Activated naive CD4-positive, alpha-beta T cell treated with anti-CD3 and anti-CD28 coated beads, Interleukin-2, amount 50 U/mL, for 24 hours (primary cell): Measurements from ENCODE around the gene SCML1.
"Not testable (repeated sequence)": the region's sequence is repeated elsewhere in the genome, so short reads cannot be mapped to it uniquely, and the experiment has no call there.

Experiments
- H3K27ac Mint-ChIP-seq: one replicate; pipeline ENCODE4 v1.8.0; 2021; ENCODE audit warnings: mild to moderate bottlenecking, mixed read lengths
- H3K27me3 Mint-ChIP-seq: one replicate; pipeline ENCODE4 v1.8.0; 2021; ENCODE audit warnings: mixed read lengths
- H3K36me3 Mint-ChIP-seq: one replicate; pipeline ENCODE4 v1.8.0; 2021; ENCODE audit warnings: mixed read lengths
- H3K4me1 Mint-ChIP-seq: one replicate; pipeline ENCODE4 v1.8.0; 2021; ENCODE audit warnings: mixed read lengths
- H3K4me3 Mint-ChIP-seq: one replicate; pipeline ENCODE4 v1.8.0; 2021; ENCODE audit warnings: mild to moderate bottlenecking, mixed read lengths
- H3K9me3 Mint-ChIP-seq: one replicate; pipeline ENCODE4 v1.8.0; 2021; ENCODE audit warnings: mixed read lengths

The SCML1 gene

DNA sequence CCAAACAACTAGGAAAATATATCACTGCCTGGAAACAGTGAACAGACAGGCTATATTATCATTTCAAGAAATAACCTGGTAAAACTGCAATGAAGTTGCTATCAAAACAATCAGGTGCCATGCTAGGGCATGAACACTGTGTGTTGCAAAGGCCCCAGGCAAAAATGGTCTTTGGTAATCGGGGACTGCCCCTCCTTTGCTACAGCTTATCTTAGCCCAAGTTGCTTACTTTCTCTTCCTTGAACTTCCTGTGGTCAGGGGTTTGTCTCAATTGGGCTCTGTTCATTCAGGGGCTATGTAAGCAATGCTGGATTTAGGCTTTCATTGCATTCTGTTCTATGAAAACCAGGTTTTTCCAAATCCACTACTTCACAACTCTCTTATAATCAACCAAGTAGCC is 30.4 kb downstream of the SCML1 start:
- Mint-ChIP-seq H3K4me3 (no peak overlapping the region), H3K36me3 (no peaks in the 10 kb centered on the region), H3K27ac (no peak overlapping the region), H3K4me1 (no peaks in the 10 kb centered on the region), H3K9me3 (no peaks in the 10 kb centered on the region), H3K27me3 (no peaks in the 10 kb centered on the region)

DNA sequence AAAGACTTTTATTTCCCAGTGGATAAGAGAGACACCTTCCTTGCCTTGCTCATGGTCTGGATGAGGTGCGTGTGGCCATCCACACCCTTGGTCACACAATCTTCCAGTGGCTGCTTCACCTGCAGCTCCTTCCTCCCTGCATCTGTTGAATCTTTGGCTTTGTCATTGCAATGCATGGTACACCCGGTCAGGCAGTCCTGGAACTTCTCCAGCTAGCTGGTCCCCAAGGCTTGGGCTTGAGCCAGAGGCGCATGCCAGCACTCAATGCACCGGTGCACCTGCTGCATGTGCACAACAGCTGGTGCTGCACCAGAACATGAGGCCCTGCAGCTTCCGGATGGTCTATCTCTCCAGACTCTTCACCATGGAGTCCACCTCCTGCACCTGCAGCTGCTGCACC is 31.7 kb downstream of the SCML1 start:
- H3K27me3 Mint-ChIP-seq, result no peaks in the 10 kb centered on the region

DNA sequence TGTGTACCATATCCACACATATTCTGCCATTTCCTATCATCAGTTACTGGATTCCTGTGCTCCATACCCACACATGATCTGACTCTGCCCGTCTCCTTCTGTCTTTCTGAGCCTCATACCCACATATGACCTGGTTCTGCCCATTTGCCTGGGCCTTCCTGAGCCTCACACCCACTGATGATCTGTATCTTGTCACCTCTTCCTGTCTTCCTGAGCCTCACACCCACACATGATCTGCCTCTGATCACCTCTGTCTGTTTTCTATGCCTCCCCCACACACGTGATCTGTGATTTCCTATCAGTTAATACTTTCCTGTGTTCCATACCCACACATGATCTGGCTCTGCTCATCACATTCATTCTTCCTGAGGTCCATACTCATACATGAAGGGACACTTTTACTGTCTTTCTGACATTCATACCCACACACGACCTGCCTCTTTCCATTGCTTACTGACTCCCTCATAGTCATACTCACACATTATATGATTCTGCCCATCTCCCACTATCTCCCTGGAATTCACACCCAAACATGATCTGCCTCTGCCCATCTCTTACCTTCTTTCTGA is 32.5 kb downstream of the SCML1 start:
- Mint-ChIP-seq H3K27me3 (no peaks in the 10 kb centered on the region), H3K36me3 (no peaks in the 10 kb centered on the region), H3K4me3 (no peak overlapping the region), H3K9me3 (no peaks in the 10 kb centered on the region), H3K27ac (no peak overlapping the region), H3K4me1 (no peaks in the 10 kb centered on the region)

More for the DNA sequence above, 31.7 kb downstream of the SCML1 start:
- Mint-ChIP-seq H3K27ac (no peak overlapping the region), H3K9me3 (no peaks in the 10 kb centered on the region), H3K36me3 (no peaks in the 10 kb centered on the region), H3K4me3 (no peak overlapping the region), H3K4me1 (no peaks in the 10 kb centered on the region)

DNA sequence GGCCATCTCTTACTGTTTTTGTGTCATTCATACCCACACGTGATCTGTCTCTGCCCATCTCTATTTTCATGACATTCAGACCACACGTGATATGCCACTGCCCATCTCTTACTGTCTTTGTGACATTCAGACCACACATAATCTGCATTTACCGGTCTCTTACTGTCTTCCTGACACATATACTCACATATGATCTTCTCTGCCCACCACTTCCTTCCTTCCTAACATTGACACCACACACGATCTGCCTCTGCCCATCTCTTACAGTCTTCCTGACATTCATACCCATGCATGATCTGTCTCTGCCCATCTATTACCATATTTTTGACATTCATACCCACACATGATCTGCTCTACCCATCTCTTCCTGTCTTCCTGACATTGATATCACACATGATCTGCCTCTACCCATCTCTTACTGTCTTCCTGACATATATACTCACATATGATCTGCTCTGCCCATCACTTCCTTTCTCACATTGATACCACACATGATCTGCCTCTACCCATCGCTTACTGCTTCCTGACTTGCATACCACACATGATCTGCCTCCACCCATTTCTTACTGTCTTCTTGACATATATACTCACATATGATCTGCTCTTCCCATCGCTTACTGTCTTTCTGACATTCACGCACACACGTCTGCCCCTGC is 36.1 kb downstream of the SCML1 start:
- no peaks in the 10 kb centered on the region for H3K27me3 Mint-ChIP-seq
- no peaks in the 10 kb centered on the region for H3K9me3 Mint-ChIP-seq
- peaks cover 12% of the 10 kb centered on the region for H3K4me1 Mint-ChIP-seq
- no peak overlapping the region for H3K27ac Mint-ChIP-seq
- no peaks in the 10 kb centered on the region for H3K36me3 Mint-ChIP-seq
- H3K4me3 Mint-ChIP-seq, result no peak overlapping the region

DNA sequence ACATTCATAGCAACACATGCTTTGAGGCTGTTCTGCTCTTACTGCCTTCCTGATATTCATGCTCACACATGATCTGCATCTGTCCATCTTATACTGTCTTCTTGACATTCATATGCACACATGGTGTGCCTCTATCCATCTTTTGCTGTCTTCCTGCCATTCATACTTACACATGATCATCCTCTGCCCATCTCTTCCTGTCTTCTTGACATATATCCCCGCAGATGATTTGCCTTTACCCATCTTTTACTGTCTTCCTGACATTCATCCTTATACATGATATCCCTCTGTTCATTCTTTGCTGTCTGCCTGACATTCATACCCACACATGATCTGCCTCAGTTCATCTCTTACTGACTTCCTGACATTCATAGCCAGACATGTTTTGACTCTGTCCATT is 36.8 kb downstream of the SCML1 start:
- Mint-ChIP-seq H3K27ac (no peak overlapping the region), H3K9me3 (no peaks in the 10 kb centered on the region), H3K4me1 (peaks cover 19% of the 10 kb centered on the region), H3K4me3 (no peak overlapping the region), H3K36me3 (no peaks in the 10 kb centered on the region), H3K27me3 (no peaks in the 10 kb centered on the region)

DNA sequence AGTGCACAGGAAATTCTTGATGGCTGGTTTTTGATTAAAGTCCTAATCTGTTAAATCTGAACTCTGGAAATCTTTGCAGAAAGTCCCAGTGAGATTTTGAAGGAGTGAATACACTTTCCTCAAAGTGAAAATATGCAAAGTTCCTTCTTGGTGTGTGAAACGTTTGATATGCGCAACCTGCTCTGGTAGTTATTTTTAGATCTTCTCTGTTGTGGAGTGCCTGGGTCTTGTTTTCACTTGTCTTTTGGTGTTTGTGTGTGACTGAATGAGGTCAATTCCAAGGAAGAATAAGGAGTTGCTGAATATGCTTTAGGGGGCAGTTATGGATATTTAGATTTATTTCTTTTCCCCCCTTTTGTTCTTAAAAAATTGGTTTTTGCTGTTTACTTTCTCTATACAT is 41.7 kb downstream of the SCML1 start:
- H3K27ac Mint-ChIP-seq, result peak overlapping the region; percentile 81
- no peaks in the 10 kb centered on the region for H3K36me3 Mint-ChIP-seq
- H3K9me3 Mint-ChIP-seq, result no peaks in the 10 kb centered on the region
- peak overlapping the region; percentile 61 for H3K4me3 Mint-ChIP-seq
- H3K27me3 Mint-ChIP-seq, result no peaks in the 10 kb centered on the region
- H3K4me1 Mint-ChIP-seq, result peaks cover 33% of the 10 kb centered on the region

DNA sequence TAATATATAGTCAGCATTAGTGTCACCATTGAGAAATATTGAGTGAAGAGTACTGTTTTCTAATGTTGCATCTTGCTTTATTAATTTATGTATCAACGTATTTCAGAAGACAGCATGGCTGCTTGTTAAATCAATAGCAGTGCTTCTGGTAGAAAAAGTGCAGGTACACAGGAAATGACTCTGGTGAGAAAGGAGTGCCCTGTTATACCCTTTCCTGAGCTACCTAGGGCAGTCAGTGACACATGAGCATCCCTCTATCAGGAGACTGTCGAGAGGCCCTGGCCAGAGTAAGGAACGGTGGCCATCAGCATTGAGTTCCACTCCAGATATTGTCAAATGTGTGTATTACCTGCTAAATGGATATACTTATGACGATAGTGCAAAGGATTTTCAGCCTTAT is 42.1 kb downstream of the SCML1 start:
- Mint-ChIP-seq H3K4me1 (peaks cover 33% of the 10 kb centered on the region), H3K9me3 (no peaks in the 10 kb centered on the region), H3K4me3 (peak overlapping the region; percentile 61), H3K27ac (no peak overlapping the region), H3K27me3 (no peaks in the 10 kb centered on the region), H3K36me3 (no peaks in the 10 kb centered on the region)

DNA sequence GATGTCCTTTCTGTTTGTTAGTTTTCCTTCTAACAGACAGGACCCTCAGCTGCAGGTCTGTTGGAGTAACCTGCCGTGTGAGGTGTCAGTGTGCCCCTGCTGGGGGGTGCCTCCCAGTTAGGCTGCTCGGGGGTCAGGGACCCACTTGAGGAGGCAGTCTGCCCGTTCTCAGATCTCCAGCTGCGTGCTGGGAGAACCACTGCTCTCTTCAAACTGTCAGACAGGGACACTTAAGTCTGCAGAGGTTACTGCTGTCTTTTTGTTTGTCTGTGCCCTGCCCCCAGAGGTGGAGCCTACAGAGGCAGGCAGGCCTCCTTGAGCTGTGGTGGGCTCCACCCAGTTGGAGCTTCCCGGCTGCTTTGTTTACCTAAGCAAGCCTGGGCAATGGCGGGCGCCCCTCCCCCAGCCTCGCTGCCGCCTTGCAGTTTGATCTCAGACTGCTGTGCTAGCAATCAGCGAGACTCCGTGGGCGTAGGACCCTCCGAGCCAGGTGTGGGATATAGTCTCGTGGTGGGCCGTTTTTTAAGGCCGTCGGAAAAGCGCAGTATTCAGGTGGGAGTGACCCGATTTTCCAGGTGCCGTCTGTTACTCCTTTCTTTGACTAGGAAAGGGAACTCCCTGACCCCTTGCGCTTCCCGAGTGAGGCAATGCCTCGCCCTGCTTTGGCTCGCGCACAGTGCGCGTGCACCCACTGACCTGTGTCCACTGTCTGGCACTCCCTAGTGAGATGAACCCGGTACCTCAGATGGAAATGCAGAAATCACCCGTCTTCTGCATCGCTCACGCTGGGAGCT is 49.5 kb downstream of the SCML1 start:
- H3K9me3 Mint-ChIP-seq, H3K36me3 Mint-ChIP-seq, H3K27me3 Mint-ChIP-seq, H3K4me1 Mint-ChIP-seq, H3K27ac Mint-ChIP-seq, H3K4me3 Mint-ChIP-seq: not testable (repeated sequence)

DNA sequence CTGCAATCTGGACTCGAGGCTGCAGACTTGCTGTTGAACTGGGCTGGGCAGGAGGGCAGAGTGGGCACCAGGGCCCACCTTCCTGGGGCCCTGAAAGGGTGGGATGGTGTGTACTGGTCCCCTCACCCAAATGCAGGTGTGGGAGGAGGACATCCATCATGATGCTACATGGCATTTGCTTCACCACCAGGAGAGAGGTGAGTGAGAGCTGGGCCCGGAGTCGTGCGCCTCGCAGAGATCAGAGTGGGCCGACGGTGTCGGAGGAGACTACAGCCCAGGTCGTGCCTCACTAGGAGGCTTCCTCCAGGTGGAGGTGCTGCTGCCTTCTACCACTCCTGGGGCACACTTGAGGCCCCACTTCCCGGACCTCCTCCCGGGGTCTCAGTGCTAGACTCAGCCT is 50.3 kb downstream of the SCML1 start:
- no peaks in the 10 kb centered on the region for H3K27me3 Mint-ChIP-seq
- H3K4me3 Mint-ChIP-seq, result no peak overlapping the region
- H3K4me1 Mint-ChIP-seq, result peaks cover 8% of the 10 kb centered on the region
- no peaks in the 10 kb centered on the region for H3K36me3 Mint-ChIP-seq
- H3K9me3 Mint-ChIP-seq, result no peaks in the 10 kb centered on the region
- H3K27ac Mint-ChIP-seq, result no peak overlapping the region

DNA sequence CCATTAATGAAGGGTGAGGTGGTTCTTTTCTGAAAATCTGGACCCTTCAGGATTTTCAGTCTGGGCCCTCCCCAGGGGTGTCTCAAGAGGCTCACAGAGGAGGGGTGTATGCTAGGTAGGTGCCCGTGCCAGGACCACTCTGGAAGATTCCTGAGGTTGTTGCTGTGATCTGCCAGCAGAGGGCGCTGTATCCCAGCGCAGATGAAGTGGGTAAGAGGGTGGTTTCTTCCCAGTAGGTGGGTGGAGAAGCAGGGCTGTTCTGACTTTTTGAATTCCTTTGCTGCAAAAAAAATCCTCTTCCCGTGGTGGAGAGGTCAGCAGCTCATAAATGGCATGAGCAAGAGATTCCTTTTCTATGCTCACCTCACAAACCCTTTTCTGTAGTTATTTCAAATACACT is 51.1 kb downstream of the SCML1 start:
- Mint-ChIP-seq H3K9me3 (no peaks in the 10 kb centered on the region), H3K27me3 (no peaks in the 10 kb centered on the region), H3K36me3 (no peaks in the 10 kb centered on the region), H3K4me1 (peaks cover 8% of the 10 kb centered on the region), H3K27ac (no peak overlapping the region), H3K4me3 (no peak overlapping the region)

DNA sequence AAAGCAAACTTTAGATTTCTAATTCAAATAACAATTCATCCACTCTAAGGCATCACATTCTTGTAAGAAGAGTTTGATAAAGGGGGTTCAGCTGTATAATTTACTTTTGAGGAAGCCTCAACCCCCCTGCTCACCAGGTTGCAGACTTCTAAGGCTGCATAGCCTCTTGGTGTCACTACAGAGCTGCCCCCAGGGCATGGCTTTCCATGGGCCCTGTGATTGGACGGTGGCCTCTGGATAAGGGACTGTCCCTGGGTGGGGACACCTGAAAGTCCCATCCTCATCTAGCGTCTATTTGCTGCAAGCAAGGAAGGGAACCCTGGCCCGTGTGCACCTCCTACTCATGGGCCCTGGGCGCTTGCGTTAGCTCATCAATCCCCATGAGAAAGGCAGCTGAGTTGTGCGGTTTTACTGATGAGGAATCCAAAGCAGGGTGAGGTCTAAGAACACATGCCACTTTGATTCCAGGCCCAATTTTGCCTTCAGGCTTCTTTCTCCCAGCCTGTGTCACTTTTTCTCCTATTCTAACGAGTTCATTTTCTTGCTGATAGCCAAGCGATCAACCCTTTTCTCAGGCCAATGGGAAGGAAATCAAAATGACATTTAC is 51.8 kb downstream of the SCML1 start:
- Mint-ChIP-seq H3K4me1 (peaks cover 8% of the 10 kb centered on the region), H3K27me3 (no peaks in the 10 kb centered on the region), H3K36me3 (no peaks in the 10 kb centered on the region), H3K27ac (no peak overlapping the region), H3K9me3 (no peaks in the 10 kb centered on the region), H3K4me3 (no peak overlapping the region)

DNA sequence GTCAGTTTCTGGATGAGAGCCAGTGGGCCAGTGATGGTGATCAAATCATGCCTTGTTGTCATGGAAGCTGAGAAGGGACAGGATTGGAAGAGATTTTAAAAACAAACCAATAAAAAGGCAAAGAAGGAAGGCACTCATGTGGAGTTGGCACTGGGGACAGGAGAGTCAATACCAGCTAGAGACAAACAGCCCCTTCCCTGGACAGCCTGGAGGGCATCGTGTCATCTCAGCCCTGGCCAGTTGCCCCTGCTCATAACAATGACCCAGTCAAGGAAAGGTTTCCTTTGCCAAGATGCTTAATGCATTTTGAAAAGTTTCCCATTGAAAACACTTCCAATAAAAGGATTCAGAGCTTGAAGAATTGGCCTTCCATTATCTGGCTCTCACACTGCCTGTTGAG is 55.5 kb downstream of the SCML1 start:
- Mint-ChIP-seq H3K4me1 (peaks cover 14% of the 10 kb centered on the region), H3K27ac (no peak overlapping the region), H3K9me3 (no peaks in the 10 kb centered on the region), H3K27me3 (no peaks in the 10 kb centered on the region), H3K36me3 (no peaks in the 10 kb centered on the region), H3K4me3 (no peak overlapping the region)

DNA sequence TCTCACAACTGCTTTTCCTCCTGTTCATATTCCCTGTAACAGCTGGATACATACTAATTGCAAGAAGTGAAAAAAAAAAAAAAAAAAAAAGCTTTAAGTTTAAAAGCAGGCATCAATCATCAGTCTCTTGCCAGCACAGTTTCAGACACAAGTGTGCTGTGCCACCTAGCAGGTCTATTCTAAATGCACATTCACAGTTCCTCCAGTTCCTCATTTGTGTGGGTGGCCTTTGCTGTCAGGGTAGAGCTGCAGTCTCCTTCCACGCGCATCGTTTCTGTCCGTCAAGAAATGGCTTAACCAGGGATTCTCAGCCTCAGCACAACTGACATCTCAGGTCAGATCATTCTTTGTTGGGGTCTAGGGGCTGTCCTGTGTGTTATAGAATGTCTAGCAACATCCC is 61.6 kb downstream of the SCML1 start:
- peaks cover 5% of the 10 kb centered on the region for H3K4me1 Mint-ChIP-seq
- no peak overlapping the region for H3K4me3 Mint-ChIP-seq
- H3K9me3 Mint-ChIP-seq, result no peaks in the 10 kb centered on the region
- H3K27ac Mint-ChIP-seq, result no peak overlapping the region
- no peaks in the 10 kb centered on the region for H3K27me3 Mint-ChIP-seq
- H3K36me3 Mint-ChIP-seq, result no peaks in the 10 kb centered on the region

DNA sequence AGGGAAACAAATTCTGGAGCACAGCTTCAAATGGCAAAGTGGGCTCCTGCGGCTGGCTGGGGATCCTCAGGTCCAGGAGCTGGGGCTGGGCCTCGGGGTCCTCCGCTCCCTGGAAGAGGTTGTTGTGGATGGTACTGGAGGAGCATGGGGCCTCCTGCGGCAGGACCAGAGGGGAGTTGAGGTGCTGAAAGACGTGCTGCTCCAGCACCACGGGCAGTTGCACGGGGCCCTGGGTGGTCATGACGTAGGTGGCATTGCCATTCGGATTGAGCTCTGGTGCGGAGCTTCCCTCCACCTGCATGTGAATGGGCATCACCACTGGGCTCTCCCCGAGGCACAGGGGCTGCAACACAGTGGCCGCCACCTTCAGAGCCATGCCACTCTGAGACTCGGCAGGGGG is 64.1 kb downstream of the SCML1 start:
- no peaks in the 10 kb centered on the region for H3K27me3 Mint-ChIP-seq
- no peaks in the 10 kb centered on the region for H3K9me3 Mint-ChIP-seq
- peaks cover 5% of the 10 kb centered on the region for H3K4me1 Mint-ChIP-seq
- H3K27ac Mint-ChIP-seq, result no peak overlapping the region
- H3K4me3 Mint-ChIP-seq, result no peak overlapping the region
- no peaks in the 10 kb centered on the region for H3K36me3 Mint-ChIP-seq

DNA sequence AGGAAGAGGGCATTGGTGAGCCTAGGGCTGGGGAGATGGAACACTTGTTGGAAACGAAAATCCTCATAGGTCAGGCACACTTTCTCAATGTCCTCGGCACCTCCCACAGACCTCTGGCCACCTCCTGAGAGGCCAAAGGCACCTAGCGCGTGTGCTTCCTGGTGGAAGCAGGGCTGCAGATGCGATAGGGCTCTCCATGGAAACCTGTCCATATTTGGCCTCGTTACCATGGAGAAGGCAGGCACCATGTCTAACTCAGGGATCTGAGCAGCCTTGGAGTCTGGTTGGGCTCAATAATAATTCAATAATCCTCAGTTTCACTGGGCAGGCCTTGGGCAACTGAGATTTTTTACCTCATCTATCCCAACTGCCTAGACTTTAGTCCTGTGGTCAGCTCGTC is 65.5 kb downstream of the SCML1 start:
- Mint-ChIP-seq H3K36me3 (no peaks in the 10 kb centered on the region), H3K9me3 (no peaks in the 10 kb centered on the region), H3K27me3 (no peaks in the 10 kb centered on the region), H3K27ac (no peak overlapping the region), H3K4me1 (no peaks in the 10 kb centered on the region), H3K4me3 (no peak overlapping the region)

DNA sequence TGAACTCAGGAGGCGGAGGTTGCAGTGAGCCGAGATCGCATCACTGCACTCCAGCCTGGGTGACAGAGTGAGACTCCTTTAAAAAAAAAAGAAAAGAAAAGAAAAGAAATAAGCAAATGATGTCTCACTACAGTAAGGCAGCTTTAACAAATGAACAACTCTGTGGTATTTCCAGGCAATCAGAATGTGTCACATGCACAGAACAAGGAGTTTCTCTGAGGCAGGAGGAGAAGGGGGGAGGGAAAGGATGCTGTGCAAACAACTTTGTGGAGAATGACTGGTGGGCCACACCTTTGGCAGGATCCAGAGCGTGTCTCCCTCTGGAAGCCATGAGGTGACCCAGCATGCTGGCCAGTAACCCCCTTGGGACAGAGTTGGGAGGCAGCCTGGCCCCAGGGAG is 66.2 kb downstream of the SCML1 start:
- no peak overlapping the region for H3K4me3 Mint-ChIP-seq
- no peaks in the 10 kb centered on the region for H3K4me1 Mint-ChIP-seq
- H3K27ac Mint-ChIP-seq, result no peak overlapping the region
- H3K27me3 Mint-ChIP-seq, result no peaks in the 10 kb centered on the region
- H3K36me3 Mint-ChIP-seq, result no peaks in the 10 kb centered on the region
- H3K9me3 Mint-ChIP-seq, result no peaks in the 10 kb centered on the region
